ENCODE measurements around the gene REG4.

DNA sequence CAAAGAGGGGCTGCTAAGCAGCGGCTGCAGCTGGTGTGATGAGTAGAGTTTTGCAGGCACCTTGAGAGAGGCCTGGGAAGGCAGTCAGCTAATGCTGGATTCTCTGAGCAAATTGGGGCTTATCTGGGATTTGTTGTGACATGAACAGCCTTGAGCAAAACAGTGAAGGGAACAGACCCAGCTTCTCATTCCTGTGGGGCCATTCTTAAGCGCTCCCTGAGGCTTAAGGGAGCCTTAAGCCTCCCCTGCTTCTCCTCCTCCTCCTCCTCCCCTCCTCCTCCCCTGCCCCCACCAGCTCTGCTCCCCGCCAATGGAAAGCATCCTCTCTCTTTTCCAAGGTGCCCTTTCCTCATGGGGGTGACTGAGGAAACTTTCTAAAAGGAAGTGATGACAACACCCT lies 63.8 kb downstream of the REG4 start:
- TF ChIP-seq, protein P1, sequence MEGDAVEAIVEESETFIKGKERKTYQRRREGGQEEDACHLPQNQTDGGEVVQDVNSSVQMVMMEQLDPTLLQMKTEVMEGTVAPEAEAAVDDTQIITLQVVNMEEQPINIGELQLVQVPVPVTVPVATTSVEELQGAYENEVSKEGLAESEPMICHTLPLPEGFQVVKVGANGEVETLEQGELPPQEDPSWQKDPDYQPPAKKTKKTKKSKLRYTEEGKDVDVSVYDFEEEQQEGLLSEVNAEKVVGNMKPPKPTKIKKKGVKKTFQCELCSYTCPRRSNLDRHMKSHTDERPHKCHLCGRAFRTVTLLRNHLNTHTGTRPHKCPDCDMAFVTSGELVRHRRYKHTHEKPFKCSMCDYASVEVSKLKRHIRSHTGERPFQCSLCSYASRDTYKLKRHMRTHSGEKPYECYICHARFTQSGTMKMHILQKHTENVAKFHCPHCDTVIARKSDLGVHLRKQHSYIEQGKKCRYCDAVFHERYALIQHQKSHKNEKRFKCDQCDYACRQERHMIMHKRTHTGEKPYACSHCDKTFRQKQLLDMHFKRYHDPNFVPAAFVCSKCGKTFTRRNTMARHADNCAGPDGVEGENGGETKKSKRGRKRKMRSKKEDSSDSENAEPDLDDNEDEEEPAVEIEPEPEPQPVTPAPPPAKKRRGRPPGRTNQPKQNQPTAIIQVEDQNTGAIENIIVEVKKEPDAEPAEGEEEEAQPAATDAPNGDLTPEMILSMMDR (IDR thresholded peaks at IDR 0.05; ENCODE audit: poor library complexity), result no peak
- no peak for TF ChIP-seq EZH2 (IDR thresholded peaks at IDR 0.05; ENCODE audit: borderline replicate concordance)
